GM19043 (cell line): Measurements from ENCODE around the gene PLPP6.
"Not testable (repeated sequence)": the region's sequence is repeated elsewhere in the genome, so short reads cannot be mapped to it uniquely, and the experiment has no call there.

Source experiments
- ATAC-seq: cut with Tn5 transposase; IDR thresholded peaks from one replicate; pipeline ENCODE4 v1.9.1; 2021; ENCODE audit warnings: low read depth; ENCODE audit not compliant: unreplicated experiment

PLPP6 gene

DNA sequence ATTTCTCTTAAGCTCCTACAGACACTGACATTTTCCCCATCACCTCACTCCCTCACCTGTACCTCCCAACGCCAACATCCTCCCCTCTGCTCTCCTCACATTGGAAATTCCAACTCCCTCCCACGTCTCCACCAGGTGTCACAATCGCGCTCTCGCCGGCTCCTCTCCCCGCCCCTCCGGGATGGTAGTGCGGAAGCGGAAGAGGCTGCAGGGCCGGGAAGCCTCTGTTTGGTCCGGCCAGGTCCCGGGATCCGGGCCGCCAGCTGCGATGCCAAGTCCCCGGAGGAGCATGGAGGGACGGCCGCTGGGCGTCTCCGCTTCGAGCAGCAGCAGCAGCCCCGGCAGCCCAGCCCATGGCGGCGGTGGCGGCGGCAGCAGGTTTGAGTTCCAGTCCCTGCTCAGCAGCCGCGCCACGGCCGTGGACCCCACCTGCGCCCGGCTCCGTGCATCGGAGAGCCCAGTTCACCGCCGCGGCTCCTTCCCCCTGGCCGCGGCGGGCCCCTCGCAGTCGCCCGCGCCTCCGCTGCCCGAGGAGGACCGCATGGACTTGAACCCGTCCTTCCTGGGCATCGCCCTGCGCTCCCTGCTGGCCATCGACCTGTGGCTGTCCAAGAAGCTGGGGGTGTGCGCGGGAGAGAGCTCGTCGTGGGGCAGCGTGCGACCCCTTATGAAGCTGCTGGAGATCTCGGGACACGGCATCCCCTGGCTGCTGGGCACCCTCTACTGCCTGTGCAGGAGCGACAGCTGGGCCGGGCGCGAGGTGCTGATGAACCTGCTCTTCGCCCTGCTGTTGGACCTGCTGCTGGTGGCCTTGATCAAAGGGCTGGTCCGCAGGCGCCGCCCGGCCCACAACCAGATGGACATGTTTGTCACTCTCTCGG is at the start of gene PLPP6:
TSS of gene PLPP6 (plus strand) at position 187 of the 881 bp plus-strand sequence. CDS start at position 269, 82 bp downstream.
- peak; percentile 84 for ATAC-seq

DNA sequence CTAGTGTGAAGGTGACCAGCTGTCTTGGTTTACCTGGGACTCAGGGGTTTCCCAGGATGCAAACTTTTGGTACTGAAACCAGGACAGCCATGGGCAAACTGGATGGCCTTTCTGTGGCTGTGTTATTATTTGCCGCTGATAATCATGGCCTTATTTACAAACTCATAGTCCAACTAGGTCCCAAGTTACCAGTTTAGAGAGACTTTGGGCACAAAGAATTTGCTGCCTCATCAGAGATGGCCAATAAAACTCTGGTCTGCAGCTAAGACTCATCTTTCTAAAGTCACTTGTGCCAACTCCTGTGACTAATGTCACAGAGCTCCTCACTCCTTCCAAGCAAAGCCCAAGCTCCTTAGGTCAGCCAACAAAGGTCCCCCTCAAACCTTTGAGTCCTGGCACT is 47.5 kb upstream of the PLPP6 start:
- no peak for ATAC-seq

DNA sequence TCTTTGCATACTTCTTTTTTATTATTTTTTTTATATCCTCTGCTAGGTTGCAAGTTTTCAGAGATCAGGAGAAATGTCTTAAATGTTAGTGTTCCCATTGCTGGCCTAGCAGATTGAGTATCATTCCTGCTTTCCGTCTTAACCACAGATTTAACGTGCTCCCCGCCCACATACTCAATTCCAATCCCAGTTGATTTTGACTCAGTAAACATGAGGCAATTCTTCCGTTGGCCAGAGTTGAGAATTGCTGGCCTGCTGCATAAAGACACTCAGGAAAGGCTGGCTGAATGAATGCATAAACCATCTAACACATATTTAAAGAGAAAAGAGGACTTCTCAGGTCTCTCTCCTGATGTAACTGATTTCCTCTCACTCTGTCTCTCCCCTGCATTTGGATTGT is 46.8 kb upstream of the PLPP6 start:
- no peak for ATAC-seq

DNA sequence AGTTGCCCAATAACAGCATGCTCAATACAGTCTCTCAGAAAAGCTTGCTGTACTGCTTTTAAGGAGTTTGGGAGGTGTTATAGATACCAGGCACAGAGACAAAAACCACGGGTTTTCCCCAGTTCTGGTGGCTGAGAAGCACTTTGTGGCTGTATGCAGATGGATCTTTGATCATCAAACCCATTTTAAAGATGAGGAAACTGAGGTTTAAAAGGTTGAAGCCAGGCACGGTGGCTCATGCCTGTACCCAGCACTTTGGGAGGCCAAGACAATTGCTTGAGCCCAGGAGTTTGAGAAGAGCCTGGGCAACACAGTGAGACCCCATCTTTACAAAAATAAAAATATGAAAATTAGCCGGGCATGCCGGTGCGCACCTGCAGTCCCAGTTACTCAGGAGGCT is 46.3 kb upstream of the PLPP6 start:
- no peak for ATAC-seq

GRCh38 chr9:4617752-4618151 is 44.3 kb upstream of the PLPP6 start:
- ATAC-seq: no peak

- no peak for ATAC-seq
Observed at GRCh38 chr9:4618700-4619099, 43.4 kb upstream of the PLPP6 start.

DNA sequence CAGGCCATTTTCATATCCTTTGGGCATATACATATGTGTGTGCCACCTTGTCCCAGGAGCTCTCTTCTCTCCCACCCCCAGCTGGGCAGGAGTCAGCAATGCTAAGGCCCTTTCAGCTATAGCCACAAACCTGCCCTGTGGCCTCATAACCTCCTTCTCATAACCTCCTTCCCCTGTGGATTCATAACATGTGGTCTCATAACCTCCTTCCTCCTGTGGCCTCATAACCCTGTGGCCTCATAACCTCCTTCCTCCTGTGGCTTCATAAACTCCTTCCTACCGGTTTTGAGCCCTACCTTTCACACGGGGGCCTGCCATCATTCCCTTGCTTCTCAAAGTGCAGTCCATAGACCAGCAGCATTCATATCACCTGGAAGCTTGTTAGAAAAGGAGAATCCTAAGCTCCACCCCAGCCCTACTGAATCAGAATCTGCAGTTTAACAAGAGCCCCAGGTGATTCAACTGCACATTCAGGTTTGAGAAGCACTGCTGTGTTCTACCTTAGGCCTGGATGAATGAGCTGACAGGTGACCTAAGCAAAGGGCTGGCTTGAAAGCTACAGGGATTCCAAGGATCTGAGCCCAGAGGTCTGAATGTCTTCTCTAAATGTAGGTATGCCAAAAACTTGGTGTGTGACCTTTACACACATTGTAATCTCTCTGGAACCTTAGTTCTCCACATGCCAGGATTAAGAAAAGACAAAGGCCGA is 41.9 kb upstream of the PLPP6 start:
- ATAC-seq: no peak

DNA sequence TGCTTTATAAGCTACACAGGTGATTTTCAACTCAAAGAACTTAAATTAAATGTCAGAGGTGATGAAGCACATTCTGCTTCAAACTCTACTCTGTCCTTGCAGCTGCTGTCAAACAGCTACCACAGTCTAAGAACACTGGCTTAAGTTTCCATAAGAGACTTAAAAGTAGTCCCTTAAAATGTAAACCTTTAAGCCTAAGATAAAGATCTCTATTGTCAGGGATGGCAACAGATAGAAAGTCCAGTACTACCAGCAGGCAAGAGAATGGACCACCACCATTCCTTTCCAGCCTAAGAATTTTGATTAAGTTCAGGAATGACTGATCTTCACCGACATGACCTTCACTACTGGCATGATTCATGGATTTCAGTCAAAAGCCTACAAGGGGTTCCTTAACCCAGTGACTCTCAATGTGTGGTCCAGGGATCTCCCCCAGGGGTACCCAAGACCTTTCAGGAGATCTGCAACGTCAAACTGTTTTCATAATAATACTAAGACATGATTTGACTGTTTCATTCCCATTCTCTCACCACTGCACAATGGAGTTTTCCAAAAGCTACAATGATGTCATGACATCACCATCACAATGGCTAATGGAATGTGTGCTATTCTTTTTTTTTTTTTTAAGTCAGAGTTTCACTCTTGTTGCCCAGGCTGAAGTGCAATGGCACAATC is 41.1 kb upstream of the PLPP6 start:
- no peak for ATAC-seq

DNA sequence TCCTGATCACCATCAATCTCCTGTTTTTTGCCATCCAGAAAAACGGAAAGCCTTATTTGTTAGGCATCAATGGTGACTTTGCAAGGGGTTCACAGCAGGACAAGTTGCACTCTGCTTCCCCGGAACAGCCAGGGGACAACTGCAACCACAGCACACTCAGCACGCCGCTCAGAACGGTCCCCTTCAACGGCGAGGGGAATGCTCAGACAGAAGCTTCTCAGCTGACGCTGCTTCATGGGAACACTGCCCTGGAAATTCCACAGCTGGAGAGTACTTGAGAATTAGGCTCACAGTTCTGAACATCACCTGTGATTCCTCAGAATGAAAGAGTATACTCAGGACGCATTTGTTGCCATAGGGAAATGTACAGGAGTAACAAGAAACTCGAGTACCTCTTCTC is 40.1 kb upstream of the PLPP6 start:
- ATAC-seq: no peak

DNA sequence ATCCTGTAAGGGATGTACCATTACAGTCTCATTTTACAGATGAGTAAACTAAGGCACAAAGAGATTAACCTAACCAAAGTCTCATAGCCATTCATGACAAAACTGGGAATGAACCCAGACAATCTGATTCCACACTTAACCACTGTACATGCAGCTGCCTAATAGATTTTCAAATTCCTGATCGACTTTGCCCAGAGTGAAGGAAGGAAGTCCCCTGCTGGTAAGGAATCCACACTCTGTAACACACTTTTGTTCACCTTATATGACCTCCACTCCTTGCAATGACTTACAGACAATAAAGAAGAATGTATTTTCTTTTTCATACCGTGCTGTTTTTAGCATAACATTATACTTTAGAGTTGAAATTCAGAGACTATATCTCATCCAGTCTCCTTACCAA is 31.3 kb upstream of the PLPP6 start:
- no peak for ATAC-seq

- no peak for ATAC-seq
Observed at GRCh38 chr9:4638968-4639367, 23.1 kb upstream of the PLPP6 start.

- ATAC-seq: no peak
Observed at GRCh38 chr9:4639420-4639819, 22.7 kb upstream of the PLPP6 start.

GRCh38 chr9:4640027-4640426 is 22.1 kb upstream of the PLPP6 start:
- no peak for ATAC-seq

- no peak for ATAC-seq
Observed at GRCh38 chr9:4642351-4642750, 19.7 kb upstream of the PLPP6 start.

GRCh38 chr9:4654084-4654483 is 8.0 kb upstream of the PLPP6 start:
- no peak for ATAC-seq

DNA sequence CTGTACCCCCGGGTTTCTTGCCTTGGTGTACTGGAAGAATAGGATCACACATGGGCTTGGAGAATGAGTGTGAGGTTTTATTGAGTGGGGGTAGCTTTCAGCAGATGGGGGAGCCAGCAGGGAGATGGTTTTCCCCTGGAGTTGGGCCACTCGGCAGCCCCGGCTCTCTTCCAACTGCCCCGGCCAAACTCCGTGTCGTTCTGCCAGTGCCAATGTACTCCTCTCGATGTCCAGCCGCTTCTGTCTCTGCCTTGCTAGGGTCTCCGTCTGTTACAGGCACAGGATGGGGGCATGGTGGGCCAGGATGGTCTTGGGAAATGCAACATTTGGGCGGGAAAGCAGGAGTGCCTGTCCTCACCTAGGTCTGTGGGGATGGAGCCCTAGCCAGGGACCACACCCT is 7.6 kb upstream of the PLPP6 start:
- no peak for ATAC-seq

DNA sequence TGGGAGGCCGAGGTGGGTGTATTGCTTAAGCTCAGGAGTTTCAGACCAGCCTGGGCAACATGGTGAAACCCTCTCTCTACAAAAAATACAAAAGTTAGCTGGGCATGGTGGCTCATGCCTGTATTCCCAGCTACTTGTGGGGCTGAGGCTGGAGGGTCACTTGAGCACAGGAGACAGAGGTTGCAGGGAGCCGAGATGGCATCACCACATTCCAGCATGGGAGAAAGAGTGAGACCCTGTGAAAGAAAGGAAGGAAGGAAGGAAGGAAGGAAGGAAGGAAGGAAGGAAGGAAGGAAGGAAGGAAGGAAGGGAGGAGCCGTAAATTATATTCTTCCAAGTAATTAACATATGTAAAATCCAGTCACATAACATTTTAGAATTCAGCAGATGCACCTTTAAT is 5.9 kb upstream of the PLPP6 start:
- not testable (repeated sequence) for ATAC-seq

- no peak for ATAC-seq
Observed at GRCh38 chr9:4656621-4657020, 5.5 kb upstream of the PLPP6 start.

DNA sequence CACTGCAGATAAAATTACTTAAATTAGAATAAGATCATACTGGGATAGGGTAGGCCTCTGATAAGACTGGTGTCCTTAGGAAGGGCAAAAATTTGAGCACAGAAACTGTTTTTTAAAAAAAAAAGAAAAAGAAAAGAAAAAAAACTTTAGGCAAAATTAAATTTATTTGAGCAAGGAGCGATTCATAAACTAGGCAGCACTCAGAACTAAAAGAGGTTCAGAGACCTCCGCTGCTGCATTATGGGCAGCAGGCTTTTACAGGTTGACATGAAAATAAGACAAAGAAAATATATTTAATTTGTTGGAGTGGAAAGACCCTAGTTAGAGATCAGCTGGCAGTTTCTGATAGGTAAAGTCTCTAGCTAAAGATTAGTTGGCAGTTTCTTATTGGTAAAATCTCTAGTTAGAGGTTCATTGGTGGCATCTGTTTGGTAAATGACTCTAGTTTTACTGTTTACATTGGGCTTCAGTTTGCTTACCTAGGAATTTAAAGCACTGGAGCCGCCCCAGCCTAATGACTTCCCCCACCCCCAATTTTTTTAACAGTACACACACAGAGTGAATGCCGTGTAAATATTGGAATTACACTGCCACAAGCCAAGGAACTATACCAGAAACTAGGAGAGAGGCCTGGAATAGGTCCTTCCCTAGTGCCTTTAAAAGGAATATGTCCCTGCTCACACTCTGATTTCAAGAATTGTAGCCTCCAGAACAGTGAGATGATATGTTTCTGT is 4.5 kb upstream of the PLPP6 start:
- ATAC-seq: no peak

DNA sequence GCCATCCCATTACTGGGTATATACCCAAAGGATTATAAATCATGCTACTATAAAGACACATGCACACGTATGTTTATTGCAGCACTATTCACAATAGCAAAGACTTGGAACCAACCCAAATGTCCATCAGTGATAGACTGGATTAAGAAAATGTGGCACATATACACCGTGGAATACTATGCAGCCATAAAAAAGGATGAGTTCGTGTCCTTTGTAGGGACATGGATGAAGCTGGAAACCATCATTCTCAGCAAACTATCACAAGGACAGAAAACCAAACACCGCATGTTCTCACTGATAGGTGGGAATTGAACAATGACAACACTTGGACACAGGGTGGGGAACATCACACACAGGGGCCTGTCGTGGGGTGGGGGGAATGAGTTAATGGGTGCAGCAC is 1.4 kb upstream of the PLPP6 start:
- not testable (repeated sequence) for ATAC-seq

DNA sequence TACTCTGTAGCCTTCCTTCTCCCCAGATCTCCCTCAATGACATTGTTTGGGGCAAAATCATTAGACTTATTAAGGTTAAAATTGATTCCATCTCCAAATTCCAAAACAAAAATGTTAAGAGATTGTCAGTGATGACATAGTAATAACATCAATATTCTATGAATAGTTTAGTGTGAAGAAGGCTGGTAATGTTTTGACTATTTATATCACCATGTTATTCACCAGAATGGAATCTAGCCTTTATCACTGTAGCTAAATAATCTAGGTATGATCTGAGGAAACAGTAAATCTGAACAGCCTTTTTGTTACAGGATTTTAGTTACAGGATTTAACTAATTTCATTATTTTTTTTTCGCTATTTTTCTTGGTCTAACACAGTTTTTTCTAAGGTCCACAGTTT is 929 bp upstream of the PLPP6 start:
- no peak for ATAC-seq
